ENCODE measurements around the gene ARHGAP44.

GRCh38 chr17:12953156-12953555, 163.9 kb downstream of the ARHGAP44 start:
- TF ChIP-seq ZNF274 (IDR thresholded peaks at IDR 0.05; ENCODE audit: low read depth, low read length) (no peak), YY1 (IDR thresholded peaks at IDR 0.05; ENCODE audit: insufficient read depth, insufficient read length) (no peak), SUZ12 (IDR thresholded peaks at IDR 0.05; ENCODE audit: extremely low read depth, insufficient read depth, insufficient read length) (no peak)
